Coronary artery (tissue), 2 donors: Measurements from ENCODE around the gene CFAP45.

ENCODE experiments used
- DNase-seq: peaks from one replicate; pipeline ENCODE4 v3.0.0-alpha.2; 2017; ENCODE audit warnings: low spot score
- H3K27ac ChIP-seq, 2 donors: fragments of 200-600 bp; sonication (generic); one replicate each; pipeline ENCODE4 v1.5.1; 2016 to 2019
- H3K4me3 ChIP-seq: fragments of 200-600 bp; sonication (generic); 2 replicates; pipeline ENCODE4 v1.5.1; 2016; ENCODE audit warnings: mild to moderate bottlenecking, moderate library complexity
- TF ChIP-seq, protein P1 (sequence below): fragments of 200-600 bp; sonication (generic); IDR thresholded peaks from one replicate; pipeline ENCODE4 v1.5.1; 2019; ENCODE audit warnings: antibody characterized with exemption

CFAP45 gene

DNA sequence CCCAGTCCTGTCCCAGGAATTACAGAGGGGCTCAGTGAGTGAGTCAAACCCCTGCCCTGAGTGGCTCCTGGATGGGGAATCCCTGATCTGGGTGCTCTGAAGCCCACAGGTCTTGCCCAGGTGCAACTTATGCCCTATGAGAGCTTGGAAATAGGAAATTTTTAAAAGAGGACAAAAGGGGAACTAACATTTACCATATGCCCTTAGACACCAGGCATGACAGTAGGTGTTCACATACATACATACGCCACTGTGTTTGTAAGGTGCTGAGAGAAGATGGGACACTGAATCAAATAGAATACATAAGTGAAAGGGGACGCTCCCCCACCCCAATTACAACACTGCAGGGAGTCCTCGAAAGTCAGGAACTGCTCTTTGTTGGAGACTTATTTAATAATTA lies 1.4 kb downstream of the CFAP45 start:
- TF ChIP-seq, protein P1, sequence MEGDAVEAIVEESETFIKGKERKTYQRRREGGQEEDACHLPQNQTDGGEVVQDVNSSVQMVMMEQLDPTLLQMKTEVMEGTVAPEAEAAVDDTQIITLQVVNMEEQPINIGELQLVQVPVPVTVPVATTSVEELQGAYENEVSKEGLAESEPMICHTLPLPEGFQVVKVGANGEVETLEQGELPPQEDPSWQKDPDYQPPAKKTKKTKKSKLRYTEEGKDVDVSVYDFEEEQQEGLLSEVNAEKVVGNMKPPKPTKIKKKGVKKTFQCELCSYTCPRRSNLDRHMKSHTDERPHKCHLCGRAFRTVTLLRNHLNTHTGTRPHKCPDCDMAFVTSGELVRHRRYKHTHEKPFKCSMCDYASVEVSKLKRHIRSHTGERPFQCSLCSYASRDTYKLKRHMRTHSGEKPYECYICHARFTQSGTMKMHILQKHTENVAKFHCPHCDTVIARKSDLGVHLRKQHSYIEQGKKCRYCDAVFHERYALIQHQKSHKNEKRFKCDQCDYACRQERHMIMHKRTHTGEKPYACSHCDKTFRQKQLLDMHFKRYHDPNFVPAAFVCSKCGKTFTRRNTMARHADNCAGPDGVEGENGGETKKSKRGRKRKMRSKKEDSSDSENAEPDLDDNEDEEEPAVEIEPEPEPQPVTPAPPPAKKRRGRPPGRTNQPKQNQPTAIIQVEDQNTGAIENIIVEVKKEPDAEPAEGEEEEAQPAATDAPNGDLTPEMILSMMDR, result no peak
- Histone ChIP-seq H3K27ac (no peak overlapping the region), H3K4me3 (no peak overlapping the region)
- no peak for DNase-seq

DNA sequence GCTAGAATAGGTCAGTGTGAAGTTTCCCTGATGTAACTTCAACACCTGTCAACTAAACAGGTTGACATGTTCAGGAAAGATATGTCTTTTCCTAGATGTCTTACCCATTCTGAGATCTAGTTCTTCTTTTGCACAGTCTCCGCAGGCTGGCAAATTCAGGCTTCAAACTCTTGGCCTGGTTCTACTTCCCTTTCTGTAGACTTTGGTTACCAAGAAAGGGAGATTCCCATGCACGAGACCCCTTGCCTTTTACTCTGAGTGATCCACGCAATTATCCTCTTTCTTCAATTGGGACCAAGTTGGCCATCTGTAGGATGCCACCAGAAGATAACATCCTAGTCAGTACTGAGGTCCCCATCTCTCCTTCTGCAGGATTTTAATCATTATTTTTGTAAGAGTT lies 2.0 kb downstream of the CFAP45 start:
- TF ChIP-seq, protein P1, result no peak

DNA sequence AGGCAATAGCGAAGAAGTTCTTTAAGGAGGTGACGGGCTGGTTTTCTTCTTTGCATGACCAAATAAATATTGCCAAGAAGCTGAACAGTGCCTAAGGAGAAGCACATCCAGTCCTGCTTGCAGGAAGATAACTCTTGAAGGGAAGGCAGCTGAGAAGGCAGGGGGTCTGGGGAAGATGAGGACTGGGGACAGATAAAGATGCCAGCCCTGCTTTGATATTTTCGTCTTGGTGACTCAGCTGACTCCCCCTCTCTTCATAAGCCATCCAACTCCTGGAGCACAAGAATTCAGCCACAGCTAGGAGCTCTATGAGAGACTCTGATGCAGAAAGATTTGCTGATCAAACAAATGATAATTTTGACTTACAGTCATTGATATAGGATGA lies 3.4 kb downstream of the CFAP45 start:
- Histone ChIP-seq H3K4me3 (no peak overlapping the region), H3K27ac (peak overlapping the region in 1 of 2 donors; percentile 61)
- DNase-seq, result no peak
- TF ChIP-seq, protein P1, result no peak

More for the DNA sequence above, 2.0 kb downstream of the CFAP45 start:
- H3K27ac ChIP-seq, result no peak overlapping the region
- H3K4me3 ChIP-seq, result no peak overlapping the region
- DNase-seq, result no peak

DNA sequence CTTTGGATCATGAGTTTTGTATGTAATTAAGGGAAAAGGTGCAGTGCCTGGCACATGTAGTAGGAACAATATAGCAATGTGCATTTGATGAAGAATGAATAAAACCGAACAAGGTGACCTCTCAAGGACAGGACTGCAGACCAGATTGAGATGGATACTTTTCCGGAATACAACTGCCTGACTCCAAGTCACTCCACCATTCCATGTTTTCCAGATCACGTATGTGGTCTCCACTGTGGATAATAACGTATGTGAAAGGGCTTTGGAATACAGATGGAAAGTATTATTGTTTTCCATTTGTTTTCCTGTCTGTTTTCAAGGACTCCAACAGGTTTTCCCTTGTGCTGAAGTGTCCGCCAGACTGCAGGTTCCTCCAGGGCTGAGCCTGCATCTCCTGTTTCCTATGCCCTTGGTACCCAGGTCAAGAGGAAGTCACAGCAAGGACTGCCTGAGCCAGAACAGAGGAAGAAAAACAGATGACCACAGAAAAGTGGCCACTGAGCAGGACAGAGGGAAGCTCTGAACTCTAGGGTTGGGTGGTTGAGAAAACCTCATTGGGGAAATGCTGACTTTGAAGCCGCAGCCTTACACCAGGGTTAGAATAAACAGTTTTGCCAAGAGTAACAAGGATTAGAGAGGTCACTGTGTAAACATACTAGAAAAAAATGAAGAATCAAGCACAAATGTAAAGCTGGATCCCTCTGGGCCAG lies 4.0 kb downstream of the CFAP45 start:
- TF ChIP-seq, protein P1, result no peak
- H3K27ac ChIP-seq, result peak overlapping the region in 1 of 2 donors; percentile 61
- H3K4me3 ChIP-seq, result no peak overlapping the region
- DNase-seq, result no peak

DNA sequence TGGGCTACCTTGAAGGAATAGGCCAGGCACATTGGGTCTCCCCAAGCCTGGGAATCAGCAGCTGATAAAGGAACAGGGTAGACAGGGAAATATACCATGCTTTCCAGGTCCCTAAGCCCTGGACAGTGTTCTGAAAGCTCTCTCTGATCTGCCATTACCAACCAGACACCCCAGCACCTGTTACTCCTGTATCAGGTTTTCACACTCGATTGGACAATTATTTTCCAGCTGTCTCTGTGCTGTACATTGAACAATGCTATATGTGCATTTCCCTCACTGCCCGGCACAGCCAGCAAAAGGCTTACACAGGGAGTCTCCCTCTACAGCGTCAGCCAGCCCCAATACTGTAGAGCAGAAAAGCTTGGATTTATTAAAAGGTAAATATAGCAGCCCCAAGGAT lies 4.7 kb downstream of the CFAP45 start:
- Histone ChIP-seq H3K4me3 (no peak overlapping the region), H3K27ac (no peak overlapping the region)
- TF ChIP-seq, protein P1, result no peak
- no peak for DNase-seq

DNA sequence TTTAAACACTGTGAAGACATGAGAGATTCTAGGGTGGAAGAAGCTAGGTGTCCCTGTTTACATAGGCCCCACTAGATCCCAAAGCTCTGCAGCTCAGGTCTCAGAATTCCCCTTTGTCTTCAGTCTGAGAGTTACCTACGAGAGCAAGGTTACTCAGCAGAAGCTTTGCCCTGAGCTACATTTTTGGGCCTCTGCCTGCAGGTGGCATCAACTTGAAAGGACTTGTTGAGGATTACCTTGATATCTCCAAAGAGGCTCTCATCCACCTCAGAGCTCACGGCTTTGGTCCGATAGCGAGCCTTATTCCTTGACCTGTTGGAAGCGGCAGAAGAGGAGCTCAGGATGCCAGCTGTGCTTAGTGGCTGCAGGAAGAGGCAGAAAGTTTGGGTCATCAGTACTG lies 7.0 kb downstream of the CFAP45 start:
- no peak for DNase-seq
- H3K27ac ChIP-seq, result no peak overlapping the region
- no peak overlapping the region for H3K4me3 ChIP-seq
- TF ChIP-seq, protein P1, result no peak
